Upper lobe of left lung (tissue), 4 donors: ENCODE data around the gene PAAF1.

Experiments used
- EP300 ChIP-seq, 4 donors: sonication (generic); formaldehyde crosslinking; IDR thresholded peaks; one replicate each; pipeline ENCODE4 v1.5.1; 2017; ENCODE audit warnings: antibody characterized with exemption in 4 of 4, control low read depth in 2 of 4
- TF ChIP-seq, protein P1 (sequence below), 6 experiments: fragments of 450-650 bp in 4 of 6; fragments of 200-600 bp in 2 of 6; sonication (generic) in 2 of 6; IDR thresholded peaks; one replicate each; pipeline ENCODE4 v1.5.1; 2016 to 2019; ENCODE audit warnings: antibody characterized with exemption in 6 of 6

DNA sequence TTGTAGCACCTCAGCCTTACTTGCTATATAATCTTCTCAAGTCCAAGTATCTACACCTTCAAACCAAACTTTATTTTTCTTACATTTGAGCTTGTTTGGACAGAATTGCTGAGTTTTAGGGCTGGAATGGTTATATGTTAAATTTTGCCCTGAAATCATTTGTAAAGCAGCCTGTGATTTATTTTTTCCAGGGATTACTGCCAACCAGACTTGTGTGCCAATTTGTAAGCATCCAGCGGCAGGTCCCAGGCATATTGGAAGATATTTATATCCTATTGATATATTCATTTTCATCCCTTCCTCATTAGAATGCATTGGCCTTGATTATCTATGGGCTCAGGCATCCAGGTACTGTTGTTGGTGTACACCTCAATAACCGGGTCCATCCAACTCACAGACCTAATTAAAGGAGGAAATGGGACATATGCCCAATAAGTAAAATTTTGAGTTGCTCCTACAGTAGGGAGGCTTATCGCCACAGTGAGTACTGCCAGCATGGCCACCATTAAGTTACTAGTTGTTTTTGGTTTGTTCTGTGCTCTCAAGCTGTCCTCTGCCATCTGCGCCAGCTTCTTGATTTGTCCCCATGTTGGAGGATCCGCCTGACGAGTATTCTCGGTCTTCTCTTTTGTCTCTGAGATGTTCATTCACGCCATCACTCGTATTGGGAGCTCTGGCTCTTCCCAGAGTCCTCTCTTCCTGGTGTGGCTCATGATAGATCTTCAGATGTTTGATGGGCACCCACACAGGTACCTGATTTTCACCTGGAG is 64.2 kb downstream of the PAAF1 start:
- TF ChIP-seq, protein P1, sequence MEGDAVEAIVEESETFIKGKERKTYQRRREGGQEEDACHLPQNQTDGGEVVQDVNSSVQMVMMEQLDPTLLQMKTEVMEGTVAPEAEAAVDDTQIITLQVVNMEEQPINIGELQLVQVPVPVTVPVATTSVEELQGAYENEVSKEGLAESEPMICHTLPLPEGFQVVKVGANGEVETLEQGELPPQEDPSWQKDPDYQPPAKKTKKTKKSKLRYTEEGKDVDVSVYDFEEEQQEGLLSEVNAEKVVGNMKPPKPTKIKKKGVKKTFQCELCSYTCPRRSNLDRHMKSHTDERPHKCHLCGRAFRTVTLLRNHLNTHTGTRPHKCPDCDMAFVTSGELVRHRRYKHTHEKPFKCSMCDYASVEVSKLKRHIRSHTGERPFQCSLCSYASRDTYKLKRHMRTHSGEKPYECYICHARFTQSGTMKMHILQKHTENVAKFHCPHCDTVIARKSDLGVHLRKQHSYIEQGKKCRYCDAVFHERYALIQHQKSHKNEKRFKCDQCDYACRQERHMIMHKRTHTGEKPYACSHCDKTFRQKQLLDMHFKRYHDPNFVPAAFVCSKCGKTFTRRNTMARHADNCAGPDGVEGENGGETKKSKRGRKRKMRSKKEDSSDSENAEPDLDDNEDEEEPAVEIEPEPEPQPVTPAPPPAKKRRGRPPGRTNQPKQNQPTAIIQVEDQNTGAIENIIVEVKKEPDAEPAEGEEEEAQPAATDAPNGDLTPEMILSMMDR (IDR thresholded peaks at IDR 0.05): no peak
- TF ChIP-seq EP300 (IDR thresholded peaks at IDR 0.05): no peak
